Measurements from ENCODE around the gene PANX2.

Gene PANX2

GRCh38 chr22:50216684-50217520, 46.4 kb downstream of the PANX2 start:
- ChIA-PET POLR2A (no interaction called here), CTCF (interaction anchor here (0.9 kb wide), 1 partner anchor 7 kb away, joined by 3 read pairs; no protein-coding TSS in a partner anchor)
- no peak for TF ChIP-seq CTCF (IDR thresholded peaks at IDR 0.05; ENCODE audit: control extremely low read depth, extremely low read depth, low read depth, missing control alignments)
- DNase-seq (ENCODE audit: extremely low spot score), result no peak

- ChIA-PET CTCF (interaction anchor here (1.8 kb wide), 1 partner anchor 23 kb away, joined by 6 read pairs; no protein-coding TSS in a partner anchor), POLR2A (no interaction called here)
- no peak for DNase-seq (ENCODE audit: extremely low spot score)
- no peak for TF ChIP-seq CTCF (IDR thresholded peaks at IDR 0.05; ENCODE audit: control extremely low read depth, extremely low read depth, low read depth, missing control alignments)
Measured at GRCh38 chr22:50217543-50218152, 47.1 kb downstream of the PANX2 start.

GRCh38 chr22:50218153-50218995, 47.8 kb downstream of the PANX2 start:
- no peak for TF ChIP-seq CTCF (IDR thresholded peaks at IDR 0.05; ENCODE audit: control extremely low read depth, extremely low read depth, low read depth, missing control alignments)
- POLR2A ChIA-PET, result no interaction called here
- CTCF ChIA-PET, result interaction anchor here (1.1 to 1.8 kb wide), 3 partner anchors 14 to 23 kb away, joined by 3 to 6 read pairs (median 4); no protein-coding TSS in a partner anchor
- DNase-seq (ENCODE audit: extremely low spot score), result no peak

- no peak for TF ChIP-seq CTCF (IDR thresholded peaks at IDR 0.05; ENCODE audit: control extremely low read depth, extremely low read depth, low read depth, missing control alignments)
- no peak for DNase-seq (ENCODE audit: extremely low spot score)
- CTCF ChIA-PET, result interaction anchor here (1.1 to 1.8 kb wide), 3 partner anchors 14 to 23 kb away, joined by 3 to 6 read pairs (median 4); no protein-coding TSS in a partner anchor
- POLR2A ChIA-PET, result no interaction called here
Measured at GRCh38 chr22:50218996-50219727, 48.6 kb downstream of the PANX2 start.

- DNase-seq (ENCODE audit: extremely low spot score), result no peak
- no peak for TF ChIP-seq CTCF (IDR thresholded peaks at IDR 0.05; ENCODE audit: control extremely low read depth, extremely low read depth, low read depth, missing control alignments)
- ChIA-PET CTCF (interaction anchor here (1.1 to 1.2 kb wide), 2 partner anchors 13 to 24 kb away, joined by 3 read pairs; no protein-coding TSS in a partner anchor), POLR2A (no interaction called here)
Measured at GRCh38 chr22:50219800-50220602, 49.5 kb downstream of the PANX2 start.
